ENCODE data around the gene STAU1.

The STAU1 gene

GRCh38 chr20:49123982-49124381, 64.2 kb downstream of the STAU1 start:
- H3K4me3 ChIP-seq (ENCODE audit: low read depth, low read length), result no peak overlapping the region
- DNase-seq (ENCODE audit: low read depth), result no peak
- in situ Hi-C loops (cut with HindIII; ENCODE audit: low sequenced_read_pairs), result no loop called here
- TF ChIP-seq, protein P1, sequence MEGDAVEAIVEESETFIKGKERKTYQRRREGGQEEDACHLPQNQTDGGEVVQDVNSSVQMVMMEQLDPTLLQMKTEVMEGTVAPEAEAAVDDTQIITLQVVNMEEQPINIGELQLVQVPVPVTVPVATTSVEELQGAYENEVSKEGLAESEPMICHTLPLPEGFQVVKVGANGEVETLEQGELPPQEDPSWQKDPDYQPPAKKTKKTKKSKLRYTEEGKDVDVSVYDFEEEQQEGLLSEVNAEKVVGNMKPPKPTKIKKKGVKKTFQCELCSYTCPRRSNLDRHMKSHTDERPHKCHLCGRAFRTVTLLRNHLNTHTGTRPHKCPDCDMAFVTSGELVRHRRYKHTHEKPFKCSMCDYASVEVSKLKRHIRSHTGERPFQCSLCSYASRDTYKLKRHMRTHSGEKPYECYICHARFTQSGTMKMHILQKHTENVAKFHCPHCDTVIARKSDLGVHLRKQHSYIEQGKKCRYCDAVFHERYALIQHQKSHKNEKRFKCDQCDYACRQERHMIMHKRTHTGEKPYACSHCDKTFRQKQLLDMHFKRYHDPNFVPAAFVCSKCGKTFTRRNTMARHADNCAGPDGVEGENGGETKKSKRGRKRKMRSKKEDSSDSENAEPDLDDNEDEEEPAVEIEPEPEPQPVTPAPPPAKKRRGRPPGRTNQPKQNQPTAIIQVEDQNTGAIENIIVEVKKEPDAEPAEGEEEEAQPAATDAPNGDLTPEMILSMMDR (IDR thresholded peaks at IDR 0.05; ENCODE audit: low read depth, low read length, missing control alignments), result no peak

DNA sequence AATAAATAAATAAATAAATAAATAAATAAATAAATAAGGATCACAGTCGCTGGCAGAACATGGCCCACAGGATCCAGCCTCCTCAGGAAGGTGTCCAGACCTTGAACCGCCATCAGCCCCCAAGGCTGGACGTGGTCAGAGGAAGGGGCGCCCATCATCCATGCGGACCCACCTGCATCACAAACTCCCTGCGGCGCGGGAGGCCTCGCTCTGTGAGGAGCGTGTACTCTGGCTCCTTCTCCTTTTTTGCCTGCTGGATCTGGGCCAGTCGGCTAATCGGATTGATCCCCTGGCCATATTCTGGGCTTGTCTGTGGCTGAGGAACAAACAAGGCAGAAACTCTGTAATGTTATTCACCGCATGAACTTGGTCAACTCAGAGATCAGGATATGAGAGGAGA, 65.2 kb downstream of the STAU1 start:
- DNase-seq (ENCODE audit: low read depth), result no peak
- TF ChIP-seq, protein P1 (IDR thresholded peaks at IDR 0.05; ENCODE audit: low read depth, low read length, missing control alignments), result no peak
- H3K4me3 ChIP-seq (ENCODE audit: low read depth, low read length), result no peak overlapping the region
- in situ Hi-C loops (cut with HindIII; ENCODE audit: low sequenced_read_pairs), result no loop called here

- TF ChIP-seq, protein P1 (IDR thresholded peaks at IDR 0.05; ENCODE audit: low read depth, low read length, missing control alignments), result no peak
Observed at GRCh38 chr20:49119988-49120387, 68.1 kb downstream of the STAU1 start.

DNA sequence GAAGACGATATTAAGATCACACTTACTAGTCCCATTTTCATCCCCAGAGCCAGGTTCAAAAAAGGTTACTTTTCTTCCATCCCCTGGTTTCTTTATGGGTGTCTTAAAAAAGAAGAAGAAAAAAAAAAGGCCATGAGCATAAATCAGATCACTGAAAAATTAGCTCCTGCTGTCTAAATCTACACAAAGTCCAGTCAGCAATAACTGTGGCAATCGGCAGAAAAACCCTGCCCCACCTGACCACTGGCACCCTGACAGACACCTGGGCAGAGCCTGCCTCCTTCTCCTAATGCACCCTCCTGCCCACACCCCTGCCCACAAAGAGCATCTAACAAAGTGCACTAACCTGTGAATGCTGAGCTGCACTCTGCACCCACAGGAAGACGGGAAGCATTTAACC, 69.8 kb downstream of the STAU1 start:
- in situ Hi-C loops (cut with HindIII; ENCODE audit: low sequenced_read_pairs), result no loop called here
- no peak overlapping the region for H3K4me3 ChIP-seq (ENCODE audit: low read depth, low read length)
- TF ChIP-seq, protein P1 (IDR thresholded peaks at IDR 0.05; ENCODE audit: low read depth, low read length, missing control alignments), result no peak
- DNase-seq (ENCODE audit: low read depth), result no peak

More at GRCh38 chr20:49119988-49120387, 68.1 kb downstream of the STAU1 start:
- no peak for DNase-seq (ENCODE audit: low read depth)
- H3K4me3 ChIP-seq (ENCODE audit: low read depth, low read length), result no peak overlapping the region
- in situ Hi-C loops (cut with HindIII; ENCODE audit: low sequenced_read_pairs), result no loop called here

- peak; percentile 9 for DNase-seq (ENCODE audit: low read depth)
- no peak overlapping the region for H3K4me3 ChIP-seq (ENCODE audit: low read depth, low read length)
- TF ChIP-seq, protein P1 (IDR thresholded peaks at IDR 0.05; ENCODE audit: low read depth, low read length, missing control alignments), result peak; percentile 25
- in situ Hi-C loops (cut with HindIII; ENCODE audit: low sequenced_read_pairs), result no loop called here
Observed at GRCh38 chr20:49115564-49115963, 72.6 kb downstream of the STAU1 start.

GRCh38 chr20:49112596-49113274, 75.4 kb downstream of the STAU1 start:
- no peak for DNase-seq (ENCODE audit: low read depth)
- TF ChIP-seq, protein P1 (IDR thresholded peaks at IDR 0.05; ENCODE audit: low read depth, low read length, missing control alignments), result no peak
- no peak overlapping the region for H3K4me3 ChIP-seq (ENCODE audit: low read depth, low read length)
- in situ Hi-C loops (cut with HindIII; ENCODE audit: low sequenced_read_pairs), result no loop called here
